ENCODE measurements around the gene ZNF76. TPM values are rescaled to one million over a fixed set of nuclear protein-coding genes. Genes with fewer than 3 reads are reported as not detected.
A peak's percentile ranks its signal among the peaks of the same experiment; 100 is the strongest.

The ZNF76 gene
- total and polyA plus RNA-seq, 7 donors, result 17.9 to 37.3 (median 24.6) TPM

- H3K9me3 ChIP-seq, result no peaks in the 10 kb centered on the region
- DNase-seq, result no peak
- no peak for ATAC-seq
- TF ChIP-seq CTCF (IDR thresholded peaks at IDR 0.05), result no peak
- no peaks in the 10 kb centered on the region for H3K27me3 ChIP-seq (ENCODE audit: insufficient read depth in 3 of 3, low read length in 2 of 3)
- peaks cover 19% of the 10 kb centered on the region for H3K4me1 ChIP-seq
- WGBS, 3 donors, result 90 to 97% (median 92%) methylated on average over 6 of the region's 6 CpGs
- intact Hi-C loops (cut with DNase I), result loop anchor here in 1 of 2 donors (10.0 kb wide), 1 partner anchor 256 kb away; no protein-coding TSS in a partner anchor
- H3K36me3 ChIP-seq (ENCODE audit: insufficient read depth in 1 of 2, low read depth in 1 of 2), result peaks cover 0 to 20% of the 10 kb centered on the region in 2 donors
- H3K27ac ChIP-seq, result no peak overlapping the region
- H3K4me3 ChIP-seq, result peak overlapping the region; percentile 58
These were observed 39.1 kb downstream of the ZNF76 start for GRCh38 chr6:35298625-35299140.

GRCh38 chr6:35299674-35300073 lies 40.1 kb downstream of the ZNF76 start:
- H3K4me1 ChIP-seq, result peaks cover 19% of the 10 kb centered on the region
- ATAC-seq (no peak), DNase-seq (peak in 1 of 2 donors; percentile 34)
- no peak overlapping the region for H3K4me3 ChIP-seq
- no peaks in the 10 kb centered on the region for H3K27me3 ChIP-seq (ENCODE audit: insufficient read depth in 3 of 3, low read length in 2 of 3)
- 85 to 93% (median 92%) methylated on average over 4 of the region's 4 CpGs for WGBS, 3 donors
- no peak for TF ChIP-seq CTCF (IDR thresholded peaks at IDR 0.05)
- H3K9me3 ChIP-seq, result no peaks in the 10 kb centered on the region
- H3K36me3 ChIP-seq (ENCODE audit: insufficient read depth in 1 of 2, low read depth in 1 of 2), result peaks cover 0 to 12% of the 10 kb centered on the region in 2 donors
- H3K27ac ChIP-seq, result no peak overlapping the region
- intact Hi-C loops (cut with DNase I), result loop anchor here in 1 of 2 donors (10.0 kb wide), 1 partner anchor 255 kb away; no protein-coding TSS in a partner anchor

- H3K4me1 ChIP-seq, result peaks cover 19% of the 10 kb centered on the region
- no peak overlapping the region for H3K4me3 ChIP-seq
- no peaks in the 10 kb centered on the region for H3K9me3 ChIP-seq
These were observed 41.3 kb downstream of the ZNF76 start for GRCh38 chr6:35300848-35301247.

GRCh38 chr6:35302604-35303241 lies 43.2 kb downstream of the ZNF76 start:
- no peak for TF ChIP-seq CTCF (IDR thresholded peaks at IDR 0.05)
- ATAC-seq (peak; percentile 30 to 64 (median 41)), DNase-seq (peak; percentile 23 to 65)
- Histone ChIP-seq H3K9me3 (no peaks in the 10 kb centered on the region), H3K4me1 (peaks cover 13% of the 10 kb centered on the region), H3K36me3 (ENCODE audit: insufficient read depth in 1 of 2, low read depth in 1 of 2) (no peaks in the 10 kb centered on the region), H3K27me3 (ENCODE audit: insufficient read depth in 3 of 3, low read length in 2 of 3) (no peaks in the 10 kb centered on the region), H3K27ac (no peak overlapping the region), H3K4me3 (no peak overlapping the region)
- WGBS, 3 donors, result 48 to 55% (median 52%) methylated on average over 6 of the region's 6 CpGs
- intact Hi-C loops (cut with DNase I), result no loop called here

More at GRCh38 chr6:35300848-35301247, 41.3 kb downstream of the ZNF76 start:
- TF ChIP-seq CTCF (IDR thresholded peaks at IDR 0.05), result no peak
- Histone ChIP-seq H3K27ac (no peak overlapping the region), H3K36me3 (ENCODE audit: insufficient read depth in 1 of 2, low read depth in 1 of 2) (peaks cover 0 to under 1% of the 10 kb centered on the region in 2 donors), H3K27me3 (ENCODE audit: insufficient read depth in 3 of 3, low read length in 2 of 3) (no peaks in the 10 kb centered on the region)
- DNase-seq, result no peak
- no peak for ATAC-seq
- intact Hi-C loops (cut with DNase I), result no loop called here

All from psoas muscle (tissue), 8 donors.